PC-9 (cell line): Measurements from ENCODE around the gene RCBTB1. TPM values are rescaled to one million over a fixed set of nuclear protein-coding genes. Genes with fewer than 3 reads are reported as not detected.

ENCODE experiments used
- BruUV-seq: library from RNA; stranded (reverse); fragments of 400-500 nt; replicated peaks from 2 replicates; lab custom pipeline; 2021; lab: Mats Ljungman, UMichigan
- CTCF ChIA-PET: fragments of 300-600 bp; sonication (Branson Sonifier 250); formaldehyde crosslinking; loops from one replicate; lab custom pipeline; 2022; ENCODE audit warnings: antibody characterized with exemption; lab: Charles Lee
- POLR2A ChIA-PET: fragments of 300-600 bp; sonication (Branson Sonifier 250); formaldehyde crosslinking; loops from one replicate; lab custom pipeline; 2022; ENCODE audit warnings: antibody characterized with exemption; ENCODE audit not compliant: unreplicated experiment; lab: Charles Lee
- DNase-seq, 2 experiments: peaks; one replicate each; pipeline versions ENCODE4 v3.0.0 to v3.0.0-alpha.2; 2015 to 2022; ENCODE audit warnings: mixed read lengths in 1 of 2
- H2AFZ ChIP-seq: fragments of 200-600 bp; sonication (generic); 2 replicates; pipeline ENCODE4 v1.8.1; 2017; ENCODE audit warnings: antibody characterized with exemption
- H3F3A ChIP-seq: fragments of 200-600 bp; sonication (generic); 2 replicates; pipeline ENCODE4 v1.8.1; 2017; ENCODE audit warnings: antibody characterized with exemption, mild to moderate bottlenecking, low read depth; ENCODE audit not compliant: insufficient read depth
- H3K27ac ChIP-seq: fragments of 200-600 bp; sonication (generic); 2 replicates; pipeline ENCODE4 v1.6.1; 2016; ENCODE audit warnings: mixed run types
- H3K27me3 ChIP-seq: fragments of 200-600 bp; sonication (generic); 2 replicates; pipeline ENCODE4 v1.6.1; 2016; ENCODE audit warnings: low read depth, mixed run types; ENCODE audit not compliant: insufficient read depth
- H3K36me3 ChIP-seq: fragments of 200-600 bp; sonication (generic); 2 replicates; pipeline ENCODE4 v1.6.1; 2016; ENCODE audit warnings: low read depth, mixed run types
- H3K4me1 ChIP-seq: fragments of 200-600 bp; sonication (generic); replicated peaks from 2 replicates; pipeline ENCODE4 v1.6.1; 2016; ENCODE audit warnings: mixed run types; ENCODE audit not compliant: insufficient read depth
- H3K4me2 ChIP-seq: fragments of 200-600 bp; sonication (generic); 2 replicates; pipeline ENCODE4 v1.6.1; 2017; ENCODE audit warnings: mixed run types
- H3K4me3 ChIP-seq: fragments of 200-600 bp; sonication (generic); 2 replicates; pipeline ENCODE4 v1.6.1; 2016; ENCODE audit warnings: mixed run types
- H3K79me2 ChIP-seq: fragments of 200-600 bp; sonication (generic); 2 replicates; pipeline ENCODE4 v1.6.1; 2017; ENCODE audit warnings: low read depth, mixed run types
- H3K9me2 ChIP-seq: fragments of 200-600 bp; sonication (generic); 2 replicates; pipeline ENCODE4 v1.8.1; 2017; ENCODE audit warnings: mild to moderate bottlenecking; ENCODE audit not compliant: insufficient read depth
- H3K9me3 ChIP-seq: fragments of 200-600 bp; sonication (generic); 2 replicates; pipeline ENCODE4 v1.8.1; 2016; ENCODE audit warnings: low read depth; ENCODE audit not compliant: insufficient read depth
- H4K20me1 ChIP-seq: fragments of 200-600 bp; sonication (generic); 2 replicates; pipeline ENCODE4 v1.8.1; 2017; ENCODE audit not compliant: insufficient read depth
- CTCF ChIP-seq: fragments of 200-600 bp; sonication (generic); conservative IDR thresholded peaks from 2 replicates; pipeline ENCODE4 v1.6.1; 2017; ENCODE audit warnings: mixed run types, antibody characterized with exemption, mild to moderate bottlenecking, moderate library complexity
- EZH2 ChIP-seq: fragments of 200-600 bp; sonication (generic); IDR thresholded peaks from 2 replicates; pipeline ENCODE4 v1.8.0; 2017; ENCODE audit warnings: antibody characterized with exemption, low read depth
- intact Hi-C: fragments of 100-400 bp; cut with micrococcal nuclease; formaldehyde crosslinking; loops from one replicate; pipeline ENCODE4 v1.10.0; 2022; ENCODE audit not compliant: unreplicated experiment
- total RNA-seq: library from RNA; stranded (reverse); gene quantifications from 2 replicates; pipeline ENCODE4 v1.2.3, GENCODE V29; 2021

The RCBTB1 gene
- total RNA-seq, 1 experiment from 2014 or later: 16.1 TPM

GRCh38 chr13:49521224-49521623 lies 64.1 kb downstream of the RCBTB1 start:
- Histone ChIP-seq H4K20me1 (no peaks in the 10 kb centered on the region), H3K36me3 (no peaks in the 10 kb centered on the region), H3K79me2 (no peaks in the 10 kb centered on the region), H3K9me2 (no peaks in the 10 kb centered on the region), H2AFZ (no peak overlapping the region), H3F3A (no peaks in the 10 kb centered on the region), H3K27me3 (no peaks in the 10 kb centered on the region), H3K4me3 (no peak overlapping the region), H3K27ac (no peak overlapping the region), H3K9me3 (no peaks in the 10 kb centered on the region), H3K4me2 (no peak overlapping the region), H3K4me1 (0 out of 2 replicates have a peak, but pooled peaks cover 3% of the 10 kb centered on the region)
- no peak for DNase-seq
- no peak for TF ChIP-seq CTCF
- no peak for TF ChIP-seq EZH2
- POLR2A ChIA-PET: no interaction called here
- BruUV-seq: no TSS peak
- CTCF ChIA-PET: no interaction called here
- intact Hi-C loops: no loop called here

- H3K27me3 ChIP-seq: no peaks in the 10 kb centered on the region
- H3K36me3 ChIP-seq: no peaks in the 10 kb centered on the region
- no peaks in the 10 kb centered on the region for H3F3A ChIP-seq
- intact Hi-C loops: no loop called here
- TF ChIP-seq CTCF (no peak), EZH2 (no peak)
- H2AFZ ChIP-seq: no peak overlapping the region
- POLR2A ChIA-PET: no interaction called here
- H3K9me2 ChIP-seq: no peaks in the 10 kb centered on the region
- no peak overlapping the region for H3K4me2 ChIP-seq
- no peaks in the 10 kb centered on the region for H3K79me2 ChIP-seq
- no peaks in the 10 kb centered on the region for H3K4me1 ChIP-seq
- CTCF ChIA-PET: no interaction called here
- DNase-seq: no peak
- no peak overlapping the region for H3K27ac ChIP-seq
- no peak overlapping the region for H3K4me3 ChIP-seq
- no peaks in the 10 kb centered on the region for H3K9me3 ChIP-seq
- H4K20me1 ChIP-seq: no peaks in the 10 kb centered on the region
- no TSS peak for BruUV-seq
Observed at GRCh38 chr13:49517461-49517860, 67.9 kb downstream of the RCBTB1 start.

GRCh38 chr13:49516467-49516866 lies 68.9 kb downstream of the RCBTB1 start:
- Histone ChIP-seq H3K36me3 (no peaks in the 10 kb centered on the region), H3K27ac (no peak overlapping the region), H3K4me2 (no peak overlapping the region), H3K9me2 (no peaks in the 10 kb centered on the region), H3K79me2 (no peaks in the 10 kb centered on the region), H4K20me1 (no peaks in the 10 kb centered on the region), H3K4me1 (no peaks in the 10 kb centered on the region), H3K4me3 (no peak overlapping the region), H3K27me3 (no peaks in the 10 kb centered on the region), H2AFZ (no peak overlapping the region), H3K9me3 (no peaks in the 10 kb centered on the region), H3F3A (no peaks in the 10 kb centered on the region)
- TF ChIP-seq EZH2 (no peak), CTCF (no peak)
- CTCF ChIA-PET: no interaction called here
- BruUV-seq: no TSS peak
- POLR2A ChIA-PET: interaction anchor here (0.6 kb wide), 1 partner anchor 121 kb away, joined by 3 read pairs; no protein-coding TSS in a partner anchor
- no peak for DNase-seq
- intact Hi-C loops: no loop called here
